ENCODE data around the gene LPAR3. TPM values are rescaled to one million over a fixed set of nuclear protein-coding genes. Genes with fewer than 3 reads are reported as not detected.

LPAR3 gene
- total RNA-seq, result under 1 TPM; 0.37 to 0.47 TPM

GRCh38 chr1:84892705-84893618 is at the start of gene LPAR3:
LPAR3 (minus strand) TSS chr1:84893206; CDS start chr1:84866120, 27,086 bp downstream.
- peak; percentile 55 for DNase-seq
- peak within 1 kb of the TSS; percentile 65 for H3K4me3 Mint-ChIP-seq

DNA sequence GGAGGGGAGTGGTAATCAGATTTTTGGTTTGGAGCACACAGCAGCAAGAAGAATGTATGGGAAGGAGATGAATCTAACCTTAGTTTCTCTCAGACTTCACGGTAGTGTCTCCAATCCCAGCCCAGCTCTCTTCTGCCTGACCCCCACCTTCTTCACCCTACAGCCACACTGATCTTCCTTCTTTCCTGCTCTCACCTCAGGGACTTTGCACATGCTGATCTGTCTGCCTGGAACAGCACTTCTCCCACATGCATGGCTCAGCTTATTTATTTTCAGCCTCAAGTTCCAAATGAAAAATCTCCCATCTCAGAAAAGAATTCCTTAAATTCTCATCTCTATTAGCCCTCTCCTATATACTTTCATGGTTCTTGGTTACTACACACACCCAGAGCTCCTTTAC is 48.8 kb upstream of the LPAR3 start:
- CTCF ChIA-PET, result interaction anchor here (1.4 to 9.8 kb wide), 2 partner anchors 86 to 316 kb away, joined by 6 to 196 read pairs; partner anchors contain the start of gene C1orf52
- Mint-ChIP-seq H3K27ac (no peak overlapping the region), H3K9me3 (ENCODE audit: low read depth) (no peaks in the 10 kb centered on the region), H3K4me1 (peaks cover 17% of the 10 kb centered on the region), H3K27me3 (no peaks in the 10 kb centered on the region), H3K36me3 (peaks cover 15% of the 10 kb centered on the region), H3K4me3 (no peak overlapping the region)
- no peak for DNase-seq
- no peak for ATAC-seq

More at GRCh38 chr1:84892705-84893618, at the start of gene LPAR3:
- Mint-ChIP-seq H3K27me3 (peaks cover 54% of the 10 kb centered on the region), H3K9me3 (ENCODE audit: low read depth) (no peaks in the 10 kb centered on the region), H3K36me3 (no peaks in the 10 kb centered on the region), H3K27ac (no peak within 1 kb of the TSS), H3K4me1 (peaks cover 17% of the 10 kb centered on the region)
- CTCF ChIA-PET, result interaction anchor here (0.9 to 1.2 kb wide), 2 partner anchors 43 to 111 kb away, joined by 3 read pairs; no protein-coding TSS in a partner anchor
- ATAC-seq, result peak; percentile 76

GRCh38 chr1:84940481-84940880 is 47.5 kb upstream of the LPAR3 start:
- CTCF ChIA-PET, result interaction anchor here (9.8 kb wide), 1 partner anchor 317 kb away, joined by 196 read pairs; the partner anchor contains the start of gene C1orf52
- H3K4me1 Mint-ChIP-seq, result peaks cover 15% of the 10 kb centered on the region
- no peaks in the 10 kb centered on the region for H3K27me3 Mint-ChIP-seq
- H3K9me3 Mint-ChIP-seq (ENCODE audit: low read depth), result no peaks in the 10 kb centered on the region
- H3K27ac Mint-ChIP-seq, result no peak overlapping the region
- H3K4me3 Mint-ChIP-seq, result no peak overlapping the region
- no peak for DNase-seq
- peaks cover 11% of the 10 kb centered on the region for H3K36me3 Mint-ChIP-seq
- ATAC-seq, result no peak

DNA sequence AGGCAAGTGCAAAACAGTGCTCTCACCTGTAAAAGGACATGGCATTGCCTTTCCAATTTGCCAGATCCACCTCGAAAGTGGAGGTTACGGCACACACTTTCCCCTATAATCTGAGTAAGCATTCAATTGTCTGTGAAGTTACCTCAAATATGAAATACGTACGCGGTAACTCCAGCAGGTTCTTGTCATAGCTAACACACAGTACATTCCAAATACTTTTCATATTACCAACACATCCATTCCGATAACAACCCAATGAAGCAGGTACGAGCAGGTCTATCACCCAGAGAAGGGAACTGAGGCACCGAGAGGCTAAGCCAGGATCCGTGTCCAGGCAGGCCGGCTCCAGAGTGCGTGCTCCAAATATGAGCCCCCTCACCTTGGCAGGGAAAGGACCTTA is 46.8 kb upstream of the LPAR3 start:
- Mint-ChIP-seq H3K4me1 (peaks cover 10% of the 10 kb centered on the region), H3K4me3 (no peak overlapping the region), H3K9me3 (ENCODE audit: low read depth) (no peaks in the 10 kb centered on the region), H3K27me3 (no peaks in the 10 kb centered on the region), H3K27ac (no peak overlapping the region), H3K36me3 (peaks cover 9% of the 10 kb centered on the region)
- no peak for ATAC-seq
- DNase-seq, result no peak
- CTCF ChIA-PET, result interaction anchor here (1.1 to 9.8 kb wide), 2 partner anchors 318 to 319 kb away, joined by 3 to 196 read pairs; partner anchors contain the start of gene C1orf52

GRCh38 chr1:84939151-84939550 is 46.1 kb upstream of the LPAR3 start:
- Mint-ChIP-seq H3K27me3 (no peaks in the 10 kb centered on the region), H3K4me3 (no peak overlapping the region), H3K4me1 (peaks cover 7% of the 10 kb centered on the region), H3K9me3 (ENCODE audit: low read depth) (no peaks in the 10 kb centered on the region), H3K36me3 (peaks cover 9% of the 10 kb centered on the region), H3K27ac (no peak overlapping the region)
- ATAC-seq (no peak), DNase-seq (no peak)
- CTCF ChIA-PET, result interaction anchor here (1.1 kb wide), 1 partner anchor 320 kb away, joined by 3 read pairs; no protein-coding TSS in a partner anchor

GRCh38 chr1:84936116-84936810 is 43.3 kb upstream of the LPAR3 start:
- H3K9me3 Mint-ChIP-seq (ENCODE audit: low read depth), result no peaks in the 10 kb centered on the region

DNA sequence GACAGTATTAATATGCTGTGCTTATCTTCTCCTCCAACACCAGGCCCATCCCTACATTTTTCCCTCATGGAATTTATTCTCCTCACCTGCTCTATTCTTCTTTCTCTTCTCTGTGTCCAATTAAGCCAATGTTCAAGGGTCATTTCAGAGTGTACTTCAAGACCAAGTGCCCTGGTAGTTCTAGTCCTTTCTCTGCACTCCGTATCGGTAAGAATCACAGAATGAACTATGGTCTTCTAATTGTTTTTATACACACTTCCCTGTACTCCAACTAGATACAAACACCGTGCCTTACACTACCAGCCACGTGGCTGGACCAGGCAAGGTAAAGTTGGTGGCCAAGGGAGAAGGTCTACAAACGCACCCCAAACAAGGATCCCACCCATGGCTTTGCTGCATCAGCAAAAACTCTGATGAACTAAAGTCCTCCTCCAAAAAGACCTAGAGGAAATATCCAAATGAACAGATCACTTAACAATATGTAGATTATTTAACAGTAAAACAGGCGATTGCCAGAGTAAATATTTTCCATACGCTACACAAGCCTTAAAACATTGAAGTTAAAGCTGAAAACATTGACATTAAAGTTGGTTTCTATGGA is 40.1 kb upstream of the LPAR3 start:
- peaks cover 8% of the 10 kb centered on the region for H3K4me1 Mint-ChIP-seq
- no peaks in the 10 kb centered on the region for H3K9me3 Mint-ChIP-seq (ENCODE audit: low read depth)
- ATAC-seq (no peak), DNase-seq (no peak)
- no peaks in the 10 kb centered on the region for H3K27me3 Mint-ChIP-seq
- H3K4me3 Mint-ChIP-seq, result no peak overlapping the region
- CTCF ChIA-PET, result interaction anchor here (0.8 to 0.9 kb wide), 2 partner anchors 151 to 161 kb away, joined by 3 read pairs; no protein-coding TSS in a partner anchor
- H3K27ac Mint-ChIP-seq, result no peak overlapping the region
- H3K36me3 Mint-ChIP-seq, result peaks cover 15% of the 10 kb centered on the region

More at GRCh38 chr1:84936116-84936810, 43.3 kb upstream of the LPAR3 start:
- CTCF ChIA-PET, result interaction anchor here (0.6 to 4.5 kb wide), 22 partner anchors 8 to 513 kb away, joined by 3 to 28 read pairs (median 4); partner anchors contain the start of gene LPAR3
- H3K27ac Mint-ChIP-seq, result no peak overlapping the region
- H3K4me1 Mint-ChIP-seq, result peaks cover 4% of the 10 kb centered on the region
- no peaks in the 10 kb centered on the region for H3K27me3 Mint-ChIP-seq
- DNase-seq (no peak), ATAC-seq (peak; percentile 65)
- peaks cover 6% of the 10 kb centered on the region for H3K36me3 Mint-ChIP-seq
- H3K4me3 Mint-ChIP-seq, result no peak overlapping the region

- H3K4me1 Mint-ChIP-seq, result peaks cover 4% of the 10 kb centered on the region
- H3K36me3 Mint-ChIP-seq, result peaks cover 14% of the 10 kb centered on the region
- ATAC-seq (no peak), DNase-seq (no peak)
- H3K9me3 Mint-ChIP-seq (ENCODE audit: low read depth), result no peaks in the 10 kb centered on the region
- no peak overlapping the region for H3K4me3 Mint-ChIP-seq
- CTCF ChIA-PET, result interaction anchor here (1.2 to 1.5 kb wide), 3 partner anchors 14 to 148 kb away, joined by 3 to 4 read pairs (median 3); no protein-coding TSS in a partner anchor
- no peak overlapping the region for H3K27ac Mint-ChIP-seq
- no peaks in the 10 kb centered on the region for H3K27me3 Mint-ChIP-seq
Observed at GRCh38 chr1:84930831-84931230, 37.8 kb upstream of the LPAR3 start.

GRCh38 chr1:84930329-84930728 is 37.3 kb upstream of the LPAR3 start:
- ATAC-seq, result no peak
- H3K27ac Mint-ChIP-seq, result no peak overlapping the region
- peaks cover 14% of the 10 kb centered on the region for H3K36me3 Mint-ChIP-seq

GRCh38 chr1:84929581-84929980 is 36.6 kb upstream of the LPAR3 start:
- no peak overlapping the region for H3K27ac Mint-ChIP-seq
- H3K36me3 Mint-ChIP-seq, result peaks cover 14% of the 10 kb centered on the region
- H3K27me3 Mint-ChIP-seq, result no peaks in the 10 kb centered on the region
- ATAC-seq, result no peak
- DNase-seq, result no peak
- peaks cover 4% of the 10 kb centered on the region for H3K4me1 Mint-ChIP-seq
- no peak overlapping the region for H3K4me3 Mint-ChIP-seq
- CTCF ChIA-PET, result interaction anchor here (1.0 kb wide), 1 partner anchor 110 kb away, joined by 3 read pairs; no protein-coding TSS in a partner anchor
- no peaks in the 10 kb centered on the region for H3K9me3 Mint-ChIP-seq (ENCODE audit: low read depth)

More at GRCh38 chr1:84930329-84930728, 37.3 kb upstream of the LPAR3 start:
- Mint-ChIP-seq H3K4me3 (no peak overlapping the region), H3K9me3 (ENCODE audit: low read depth) (no peaks in the 10 kb centered on the region), H3K4me1 (peaks cover 4% of the 10 kb centered on the region), H3K27me3 (no peaks in the 10 kb centered on the region)
- CTCF ChIA-PET, result interaction anchor here (1.3 kb wide), 1 partner anchor 14 kb away, joined by 4 read pairs; no protein-coding TSS in a partner anchor
- no peak for DNase-seq

GRCh38 chr1:84928979-84929378 is 36.0 kb upstream of the LPAR3 start:
- no peaks in the 10 kb centered on the region for H3K9me3 Mint-ChIP-seq (ENCODE audit: low read depth)
- DNase-seq, result no peak
- CTCF ChIA-PET, result interaction anchor here (0.6 to 1.4 kb wide), 3 partner anchors 50 to 146 kb away, joined by 3 to 4 read pairs (median 3); no protein-coding TSS in a partner anchor
- no peaks in the 10 kb centered on the region for H3K27me3 Mint-ChIP-seq
- no peak overlapping the region for H3K4me3 Mint-ChIP-seq
- H3K27ac Mint-ChIP-seq, result no peak overlapping the region
- H3K4me1 Mint-ChIP-seq, result peaks cover 4% of the 10 kb centered on the region
- no peak for ATAC-seq
- peaks cover 14% of the 10 kb centered on the region for H3K36me3 Mint-ChIP-seq

GRCh38 chr1:84923317-84923716 is 30.3 kb upstream of the LPAR3 start:
- DNase-seq (no peak), ATAC-seq (no peak)
- CTCF ChIA-PET, result interaction anchor here (0.8 to 1.2 kb wide), 4 partner anchors 12 to 332 kb away, joined by 3 to 4 read pairs (median 3); no protein-coding TSS in a partner anchor
- Mint-ChIP-seq H3K4me3 (no peak overlapping the region), H3K36me3 (peaks cover 6% of the 10 kb centered on the region), H3K9me3 (ENCODE audit: low read depth) (no peaks in the 10 kb centered on the region), H3K27ac (no peak overlapping the region), H3K4me1 (no peaks in the 10 kb centered on the region), H3K27me3 (peaks cover 2% of the 10 kb centered on the region)

Measured in activated CD8-positive, alpha-beta memory T cell treated with anti-CD3 and anti-CD28 coated beads, Interleukin-2, amount 10 ng/mL, durations not matched to agents 7 days and 5 days (primary cell).